ENCODE measurements around the gene NUMB. TPM values are rescaled to one million over a fixed set of nuclear protein-coding genes. Genes with fewer than 3 reads are reported as not detected.

The NUMB gene
- total RNA-seq, 1 experiment from 2014 or later, result 41.1 TPM

DNA sequence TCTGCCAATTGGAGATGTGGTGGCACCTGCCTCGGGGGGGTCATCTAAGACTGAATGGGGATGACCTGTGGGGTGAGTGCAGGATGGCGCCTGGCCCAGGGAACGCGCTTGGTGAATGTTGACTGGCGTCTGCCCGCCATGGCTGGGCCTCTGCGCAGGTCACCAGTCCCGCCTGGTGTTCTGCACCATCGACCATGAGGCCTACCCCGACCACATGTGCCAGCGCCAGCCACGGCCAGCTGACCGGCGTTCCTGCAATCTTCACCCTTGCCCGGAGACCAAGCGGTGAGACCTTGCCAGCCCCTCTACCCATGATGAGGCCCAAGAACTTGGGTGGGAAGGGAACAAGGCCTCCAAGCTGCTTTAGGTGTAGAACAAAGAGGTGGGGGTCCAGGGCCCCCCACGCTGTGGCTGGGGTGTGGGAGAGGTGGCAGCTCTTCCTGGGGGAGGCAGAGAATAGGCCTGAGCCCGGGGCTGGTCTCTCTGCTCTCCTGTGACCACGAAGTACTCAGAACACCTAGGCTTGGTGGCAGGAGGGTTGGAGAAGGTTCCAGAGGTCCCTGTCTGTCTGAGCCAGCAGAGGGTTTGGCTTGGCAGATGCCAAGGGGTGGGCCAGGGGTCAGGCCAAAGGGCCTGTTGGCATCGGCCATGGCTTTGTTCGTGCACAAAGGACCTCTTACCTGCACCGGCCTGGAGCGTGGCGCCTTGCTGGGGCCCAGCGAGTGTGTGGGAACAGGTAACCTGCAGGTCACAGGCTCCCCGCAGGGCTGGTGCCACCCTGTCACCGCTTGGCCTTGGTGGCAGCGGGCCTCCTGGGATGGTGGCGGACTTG, 205.6 kb downstream of the NUMB start:
- Histone ChIP-seq H2AFZ (ENCODE audit: low read length) (no peak overlapping the region), H3K79me2 (ENCODE audit: low read length) (no peaks in the 10 kb centered on the region), H3K36me3 (ENCODE audit: insufficient read depth, low read length) (no peaks in the 10 kb centered on the region), H3K4me2 (ENCODE audit: low read depth, low read length, poor library complexity, severe bottlenecking) (no peak overlapping the region), H3K27me3 (ENCODE audit: low read length) (no peaks in the 10 kb centered on the region), H3K9ac (ENCODE audit: low read length) (no peak overlapping the region), H4K20me1 (ENCODE audit: insufficient read depth, low read depth, low read length) (0 out of 2 replicates have a peak, but pooled peaks cover 3% of the 10 kb centered on the region), H3K9me3 (ENCODE audit: low read length) (no peaks in the 10 kb centered on the region), H3K4me3 (ENCODE audit: low read length) (no peak overlapping the region), H3K9me2 (replicated peaks; ENCODE audit: insufficient read depth, low read length) (no peaks in the 10 kb centered on the region), H3K27ac (ENCODE audit: low read length) (no peak overlapping the region), H3K4me1 (ENCODE audit: low read length) (peaks cover 33% of the 10 kb centered on the region)
- no peak for DNase-seq

DNA sequence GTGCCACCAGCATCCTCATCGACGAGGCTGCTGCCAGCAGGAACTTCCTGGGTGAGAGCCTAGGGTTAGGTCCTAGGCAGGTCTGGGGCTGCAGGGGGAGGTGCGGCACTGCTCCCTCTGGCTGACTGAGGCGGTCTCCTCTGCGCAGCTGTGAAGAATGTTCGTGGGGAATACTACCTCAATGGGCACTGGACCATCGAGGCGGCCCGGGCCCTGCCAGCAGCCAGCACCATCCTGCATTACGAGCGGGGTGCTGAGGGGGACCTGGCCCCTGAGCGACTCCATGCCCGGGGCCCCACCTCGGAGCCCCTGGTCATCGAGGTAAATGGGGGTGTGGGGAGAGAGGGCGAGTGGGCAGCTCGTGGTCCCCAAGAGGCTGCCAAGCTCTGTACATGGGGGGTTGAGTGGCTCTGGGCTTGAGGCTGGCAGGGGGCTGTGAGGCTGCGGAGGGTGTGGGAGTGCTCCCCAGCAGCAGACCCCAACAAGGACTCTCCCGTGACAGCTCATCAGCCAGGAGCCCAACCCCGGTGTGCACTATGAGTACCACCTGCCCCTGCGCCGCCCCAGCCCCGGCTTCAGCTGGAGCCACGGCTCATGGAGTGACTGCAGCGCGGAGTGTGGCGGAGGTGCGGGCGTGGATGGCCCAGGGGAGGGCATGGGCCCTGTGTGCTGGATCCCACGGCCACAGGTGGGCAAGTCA, 206.7 kb downstream of the NUMB start:
- no peak overlapping the region for H2AFZ ChIP-seq (ENCODE audit: low read length)
- DNase-seq, result no peak
- H3K4me3 ChIP-seq (ENCODE audit: low read length), result no peak overlapping the region
- no peak overlapping the region for H3K27ac ChIP-seq (ENCODE audit: low read length)
- no peaks in the 10 kb centered on the region for H3K36me3 ChIP-seq (ENCODE audit: insufficient read depth, low read length)
- no peaks in the 10 kb centered on the region for H3K9me3 ChIP-seq (ENCODE audit: low read length)
- H4K20me1 ChIP-seq (ENCODE audit: insufficient read depth, low read depth, low read length), result 0 out of 2 replicates have a peak, but pooled peaks cover 3% of the 10 kb centered on the region
- H3K9me2 ChIP-seq (replicated peaks; ENCODE audit: insufficient read depth, low read length), result no peaks in the 10 kb centered on the region
- no peaks in the 10 kb centered on the region for H3K27me3 ChIP-seq (ENCODE audit: low read length)
- no peak overlapping the region for H3K4me2 ChIP-seq (ENCODE audit: low read depth, low read length, poor library complexity, severe bottlenecking)
- H3K4me1 ChIP-seq (ENCODE audit: low read length), result peaks cover 36% of the 10 kb centered on the region
- H3K79me2 ChIP-seq (ENCODE audit: low read length), result no peaks in the 10 kb centered on the region
- no peak overlapping the region for H3K9ac ChIP-seq (ENCODE audit: low read length)

DNA sequence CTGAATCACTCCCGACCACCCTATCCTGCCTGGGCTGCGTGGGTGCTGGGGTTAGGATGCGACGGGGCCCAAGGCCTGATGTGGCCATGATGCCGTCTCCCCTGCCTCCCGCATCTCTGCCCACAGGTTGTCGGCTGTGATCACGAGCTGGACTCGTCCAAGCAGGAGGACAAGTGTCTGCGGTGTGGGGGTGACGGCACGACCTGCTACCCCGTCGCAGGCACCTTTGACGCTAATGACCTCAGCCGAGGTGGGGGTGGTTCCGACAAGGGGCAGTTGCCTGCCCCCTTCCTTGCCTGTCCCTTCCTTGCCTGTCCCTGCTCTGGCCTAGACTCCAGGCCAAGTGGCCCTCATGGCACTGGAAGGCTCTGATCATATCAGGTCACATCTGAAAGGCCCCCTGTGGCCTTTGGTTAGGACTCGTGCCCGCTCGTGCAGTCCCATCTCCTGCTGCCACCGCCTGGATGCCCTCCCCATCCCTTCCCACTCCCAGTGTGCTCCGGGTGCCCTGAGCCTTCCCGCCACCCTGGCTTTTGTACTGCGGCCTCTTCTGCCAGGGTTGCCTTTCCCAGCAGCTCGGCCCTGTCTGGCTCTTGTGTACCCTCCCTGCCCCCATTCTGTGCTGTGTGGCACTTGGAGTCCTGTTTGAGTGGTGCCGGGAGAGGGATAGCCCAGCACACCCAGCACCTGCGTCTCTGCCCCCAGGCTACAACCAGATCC, 207.4 kb downstream of the NUMB start:
- Histone ChIP-seq H3K4me1 (ENCODE audit: low read length) (peaks cover 43% of the 10 kb centered on the region), H3K27me3 (ENCODE audit: low read length) (no peaks in the 10 kb centered on the region), H4K20me1 (ENCODE audit: insufficient read depth, low read depth, low read length) (0 out of 2 replicates have a peak, but pooled peaks cover 3% of the 10 kb centered on the region), H3K9me3 (ENCODE audit: low read length) (no peaks in the 10 kb centered on the region), H3K9me2 (replicated peaks; ENCODE audit: insufficient read depth, low read length) (no peaks in the 10 kb centered on the region), H3K4me2 (ENCODE audit: low read depth, low read length, poor library complexity, severe bottlenecking) (no peak overlapping the region), H3K79me2 (ENCODE audit: low read length) (no peaks in the 10 kb centered on the region), H2AFZ (ENCODE audit: low read length) (no peak overlapping the region), H3K27ac (ENCODE audit: low read length) (no peak overlapping the region), H3K4me3 (ENCODE audit: low read length) (no peak overlapping the region), H3K36me3 (ENCODE audit: insufficient read depth, low read length) (no peaks in the 10 kb centered on the region), H3K9ac (ENCODE audit: low read length) (no peak overlapping the region)
- no peak for DNase-seq

DNA sequence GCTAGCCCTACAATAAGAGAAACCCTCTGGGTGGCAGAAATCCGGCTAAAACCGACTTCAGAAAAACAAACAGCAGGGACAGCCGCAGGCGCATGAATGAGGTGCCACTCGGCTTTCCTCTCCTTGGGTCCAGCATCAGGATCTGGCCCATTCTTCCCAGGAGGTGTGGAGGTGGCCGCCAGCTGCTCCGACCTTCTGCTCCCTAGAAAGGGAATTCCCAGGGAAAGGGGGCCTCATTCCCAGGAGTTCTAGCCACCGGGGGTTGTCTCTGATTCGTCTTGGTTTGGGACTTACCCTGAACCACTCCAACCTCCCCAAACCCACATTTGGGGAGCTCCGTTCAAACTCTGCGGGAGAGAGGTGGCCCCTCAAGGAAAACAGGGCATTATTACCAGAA, 208.0 kb downstream of the NUMB start:
- Histone ChIP-seq H3K79me2 (ENCODE audit: low read length) (no peaks in the 10 kb centered on the region), H3K4me2 (ENCODE audit: low read depth, low read length, poor library complexity, severe bottlenecking) (no peak overlapping the region), H3K27me3 (ENCODE audit: low read length) (no peaks in the 10 kb centered on the region), H3K36me3 (ENCODE audit: insufficient read depth, low read length) (no peaks in the 10 kb centered on the region), H2AFZ (ENCODE audit: low read length) (no peak overlapping the region), H3K9me3 (ENCODE audit: low read length) (no peaks in the 10 kb centered on the region), H3K9me2 (replicated peaks; ENCODE audit: insufficient read depth, low read length) (no peaks in the 10 kb centered on the region), H4K20me1 (ENCODE audit: insufficient read depth, low read depth, low read length) (0 out of 2 replicates have a peak, but pooled peaks cover 3% of the 10 kb centered on the region), H3K9ac (ENCODE audit: low read length) (no peak overlapping the region), H3K27ac (ENCODE audit: low read length) (no peak overlapping the region), H3K4me1 (ENCODE audit: low read length) (peaks cover 49% of the 10 kb centered on the region), H3K4me3 (ENCODE audit: low read length) (no peak overlapping the region)
- no peak for DNase-seq

DNA sequence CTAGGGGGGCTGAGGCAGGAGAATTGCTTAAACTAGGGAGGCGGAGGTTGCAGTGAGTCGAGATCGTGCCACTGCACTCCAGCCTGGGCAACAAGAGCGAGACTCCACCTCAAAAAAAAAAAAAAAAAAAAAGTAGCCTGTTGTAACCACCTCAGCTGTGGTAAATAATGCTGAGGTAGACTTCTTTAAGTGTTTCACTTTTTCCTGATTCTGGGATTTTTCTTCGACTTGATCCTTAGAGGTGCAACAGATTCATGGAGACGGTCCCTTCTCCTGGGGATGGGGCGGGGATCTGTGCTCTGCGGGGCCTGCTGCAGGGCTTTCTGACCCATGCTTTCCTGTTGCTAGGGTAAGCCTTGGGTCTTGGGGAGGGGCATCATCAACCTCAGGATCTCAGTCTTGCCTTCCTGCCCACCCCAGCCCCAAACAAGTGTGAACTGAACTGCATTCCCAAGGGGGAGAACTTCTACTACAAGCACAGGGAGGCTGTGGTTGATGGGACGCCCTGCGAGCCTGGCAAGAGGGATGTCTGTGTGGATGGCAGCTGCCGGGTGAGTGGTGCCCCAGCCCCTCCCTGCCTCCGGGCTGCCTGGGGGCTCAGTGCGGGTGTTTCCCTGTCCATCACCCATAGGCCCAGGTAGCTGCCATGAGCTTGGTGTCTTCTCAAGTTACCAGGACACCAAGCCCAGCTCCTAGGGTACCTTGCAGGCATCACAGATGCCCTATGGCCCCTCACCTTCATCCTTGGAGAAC, 208.6 kb downstream of the NUMB start:
- peaks cover 50% of the 10 kb centered on the region for H3K4me1 ChIP-seq (ENCODE audit: low read length)
- H4K20me1 ChIP-seq (ENCODE audit: insufficient read depth, low read depth, low read length), result 0 out of 2 replicates have a peak, but pooled peaks cover 3% of the 10 kb centered on the region
- no peaks in the 10 kb centered on the region for H3K9me2 ChIP-seq (replicated peaks; ENCODE audit: insufficient read depth, low read length)
- H3K9ac ChIP-seq (ENCODE audit: low read length), result no peak overlapping the region
- peak overlapping the region; percentile 92; the same call in 1 of the 2 replicates for H3K27ac ChIP-seq (ENCODE audit: low read length)
- H2AFZ ChIP-seq (ENCODE audit: low read length), result no peak overlapping the region
- no peak for DNase-seq
- no peaks in the 10 kb centered on the region for H3K79me2 ChIP-seq (ENCODE audit: low read length)
- H3K27me3 ChIP-seq (ENCODE audit: low read length), result no peaks in the 10 kb centered on the region
- no peak overlapping the region for H3K4me2 ChIP-seq (ENCODE audit: low read depth, low read length, poor library complexity, severe bottlenecking)
- H3K9me3 ChIP-seq (ENCODE audit: low read length), result no peaks in the 10 kb centered on the region
- H3K4me3 ChIP-seq (ENCODE audit: low read length), result no peak overlapping the region
- H3K36me3 ChIP-seq (ENCODE audit: insufficient read depth, low read length), result no peaks in the 10 kb centered on the region

DNA sequence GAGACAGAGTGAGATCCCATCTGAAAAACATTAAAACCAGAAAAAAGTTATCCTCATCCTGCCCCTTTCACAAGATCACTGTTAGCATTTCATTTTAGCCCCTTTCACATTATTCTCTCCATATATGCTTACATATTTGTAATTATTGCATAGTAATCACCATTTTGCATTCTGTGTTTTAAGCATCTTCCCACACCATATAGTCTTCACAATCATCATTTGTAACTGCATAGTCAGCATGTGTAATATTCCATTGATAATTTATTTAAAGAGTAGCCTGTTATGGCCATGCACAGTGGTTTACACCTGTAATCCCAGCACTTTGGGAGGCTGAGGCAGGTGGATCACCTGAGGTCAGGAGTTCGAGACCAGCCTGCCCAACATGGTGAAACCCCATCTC, 209.2 kb downstream of the NUMB start:
- H3K9ac ChIP-seq (ENCODE audit: low read length), result peak overlapping the region; percentile 65
- H2AFZ ChIP-seq (ENCODE audit: low read length), result peak overlapping the region; percentile 55; the same call in 1 of the 2 replicates
- H4K20me1 ChIP-seq (ENCODE audit: insufficient read depth, low read depth, low read length), result 0 out of 2 replicates have a peak, but pooled peaks cover 3% of the 10 kb centered on the region
- H3K4me1 ChIP-seq (ENCODE audit: low read length), result peaks cover 50% of the 10 kb centered on the region
- H3K4me2 ChIP-seq (ENCODE audit: low read depth, low read length, poor library complexity, severe bottlenecking), result peak overlapping the region; percentile 83
- H3K4me3 ChIP-seq (ENCODE audit: low read length), result peak overlapping the region; percentile 69
- no peaks in the 10 kb centered on the region for H3K79me2 ChIP-seq (ENCODE audit: low read length)
- DNase-seq, result no peak
- H3K36me3 ChIP-seq (ENCODE audit: insufficient read depth, low read length), result no peaks in the 10 kb centered on the region
- peak overlapping the region; percentile 92 for H3K27ac ChIP-seq (ENCODE audit: low read length)
- H3K9me2 ChIP-seq (replicated peaks; ENCODE audit: insufficient read depth, low read length), result no peaks in the 10 kb centered on the region
- no peaks in the 10 kb centered on the region for H3K27me3 ChIP-seq (ENCODE audit: low read length)
- H3K9me3 ChIP-seq (ENCODE audit: low read length), result no peaks in the 10 kb centered on the region

DNA sequence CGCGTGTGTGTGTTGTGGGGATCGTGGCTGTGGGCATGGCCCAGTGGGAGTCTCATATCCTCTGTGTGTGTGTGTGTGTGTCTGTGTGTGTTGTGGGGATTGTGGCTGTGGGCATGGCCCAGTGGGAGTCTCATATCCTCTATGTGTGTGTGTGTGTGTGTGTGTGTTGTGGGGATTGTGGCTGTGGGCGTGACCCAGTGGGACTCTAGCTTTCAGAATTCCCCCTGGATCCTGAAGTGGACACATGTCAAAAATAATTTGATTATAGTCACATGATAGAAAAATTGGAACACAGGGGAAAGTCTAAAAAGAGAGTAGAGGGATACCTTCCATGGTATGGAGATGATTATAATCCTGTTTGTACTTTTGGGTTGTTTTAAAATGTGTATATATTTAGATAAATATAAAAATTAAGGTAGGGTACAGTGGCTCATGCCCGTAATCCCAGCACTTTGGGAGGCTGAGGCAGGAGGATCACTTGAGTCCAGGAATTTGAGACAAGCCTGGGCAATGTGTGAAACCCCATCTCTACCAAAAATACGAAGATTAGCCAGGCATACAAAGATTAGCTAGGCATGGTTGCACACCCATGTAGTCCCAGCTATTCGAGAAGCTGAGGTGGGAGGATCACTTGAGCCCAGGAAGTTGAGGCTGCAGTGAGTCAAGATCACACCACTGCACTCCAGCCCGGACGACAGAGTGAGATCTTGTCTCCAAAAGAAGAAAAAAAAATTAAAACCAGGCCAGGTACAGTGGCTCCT, 210.1 kb downstream of the NUMB start:
- Histone ChIP-seq H3K79me2 (ENCODE audit: low read length) (no peaks in the 10 kb centered on the region), H2AFZ (ENCODE audit: low read length) (peak overlapping the region; percentile 55; the same call in 1 of the 2 replicates), H4K20me1 (ENCODE audit: insufficient read depth, low read depth, low read length) (0 out of 2 replicates have a peak, but pooled peaks cover 3% of the 10 kb centered on the region), H3K27me3 (ENCODE audit: low read length) (no peaks in the 10 kb centered on the region), H3K4me2 (ENCODE audit: low read depth, low read length, poor library complexity, severe bottlenecking) (peak overlapping the region; percentile 83), H3K9me2 (replicated peaks; ENCODE audit: insufficient read depth, low read length) (no peaks in the 10 kb centered on the region), H3K9me3 (ENCODE audit: low read length) (no peaks in the 10 kb centered on the region), H3K4me3 (ENCODE audit: low read length) (peak overlapping the region; percentile 69), H3K27ac (ENCODE audit: low read length) (peak overlapping the region; percentile 92), H3K36me3 (ENCODE audit: insufficient read depth, low read length) (no peaks in the 10 kb centered on the region), H3K9ac (ENCODE audit: low read length) (peak overlapping the region; percentile 70), H3K4me1 (ENCODE audit: low read length) (peaks cover 57% of the 10 kb centered on the region)
- peak; percentile 91 for DNase-seq
